ENCODE results near the gene ZNF652. TPM values are rescaled to one million over a fixed set of nuclear protein-coding genes. Genes with fewer than 3 reads are reported as not detected.
"Not testable (repeated sequence)": the region's sequence is repeated elsewhere in the genome, so short reads cannot be mapped to it uniquely, and the experiment has no call there.

Gene ZNF652
- 41.8 TPM for total RNA-seq
- long read RNA-seq, partial matches to known transcripts: 3 of 13 reads
- long read RNA-seq, other reads (novel, unspliced or antisense): 10 of 13 reads

DNA sequence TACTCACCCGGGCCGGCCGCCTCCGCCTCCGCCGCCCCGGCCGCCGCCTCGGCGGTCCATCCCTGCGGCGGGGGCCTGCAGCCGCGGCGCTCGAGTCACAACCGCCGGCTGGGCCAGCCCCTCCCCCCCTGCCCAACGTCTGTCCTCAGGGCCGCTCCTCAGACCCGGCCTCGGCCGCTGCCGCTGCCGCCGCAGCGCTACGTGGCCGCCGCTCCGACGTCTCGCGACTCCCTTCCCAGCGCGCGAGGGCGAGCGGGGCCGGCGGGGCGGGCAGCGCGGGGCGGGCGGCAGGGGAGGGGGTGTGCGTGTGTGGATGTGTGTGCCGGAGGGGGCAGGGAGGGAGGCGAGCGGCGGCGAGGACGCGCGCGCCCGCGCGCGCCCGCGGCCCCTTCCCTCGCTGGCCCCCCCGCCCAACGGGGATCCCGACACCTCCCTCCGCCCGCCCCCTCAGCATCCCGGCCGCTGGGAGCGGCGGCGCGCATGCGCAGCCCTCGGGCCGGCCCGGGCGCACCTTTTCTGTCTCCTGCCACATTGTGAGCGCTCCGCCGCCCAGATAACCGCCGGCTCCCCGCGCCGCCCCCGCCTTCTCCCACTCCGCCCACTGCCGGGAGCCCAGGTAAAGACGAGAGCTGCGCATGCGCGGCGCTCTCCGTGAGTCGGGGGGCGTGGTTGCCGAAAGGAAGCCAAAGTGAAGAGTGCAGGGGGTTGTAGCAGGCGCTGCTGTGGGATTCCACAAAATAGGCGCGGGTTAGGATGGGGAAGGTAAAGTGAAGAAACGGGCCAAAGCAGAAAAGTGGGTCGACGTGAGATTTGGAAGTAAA, at the start of gene ZNF652:
Gene ZNF652 (minus strand): TSS at position 349 of the 821 bp plus-strand sequence. CDS start 44,525 bp downstream, outside the sequence.
- DNase-seq (ENCODE audit: low spot score): peak; percentile 97

DNA sequence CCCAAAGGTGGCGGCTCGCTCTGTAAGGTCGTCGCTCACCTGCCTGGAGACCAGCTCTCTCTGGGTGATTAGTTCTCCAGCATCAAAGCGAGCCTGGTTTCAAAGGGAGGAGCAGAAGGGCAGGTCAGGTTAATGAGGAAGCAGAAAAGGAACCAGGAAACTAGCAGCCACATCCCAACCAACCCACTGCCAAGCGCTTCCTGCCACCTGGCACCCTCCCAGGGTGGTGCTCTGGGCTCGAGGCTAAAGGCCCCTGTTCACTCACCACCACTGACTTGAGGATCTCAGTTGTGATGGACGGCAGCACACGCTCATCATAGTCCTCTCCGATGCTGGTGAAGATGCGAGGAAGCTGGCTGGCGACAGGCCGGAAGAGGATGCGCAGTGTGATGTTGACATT, 47.0 kb upstream of the ZNF652 start:
- DNase-seq (ENCODE audit: low spot score): peak; percentile 72

DNA sequence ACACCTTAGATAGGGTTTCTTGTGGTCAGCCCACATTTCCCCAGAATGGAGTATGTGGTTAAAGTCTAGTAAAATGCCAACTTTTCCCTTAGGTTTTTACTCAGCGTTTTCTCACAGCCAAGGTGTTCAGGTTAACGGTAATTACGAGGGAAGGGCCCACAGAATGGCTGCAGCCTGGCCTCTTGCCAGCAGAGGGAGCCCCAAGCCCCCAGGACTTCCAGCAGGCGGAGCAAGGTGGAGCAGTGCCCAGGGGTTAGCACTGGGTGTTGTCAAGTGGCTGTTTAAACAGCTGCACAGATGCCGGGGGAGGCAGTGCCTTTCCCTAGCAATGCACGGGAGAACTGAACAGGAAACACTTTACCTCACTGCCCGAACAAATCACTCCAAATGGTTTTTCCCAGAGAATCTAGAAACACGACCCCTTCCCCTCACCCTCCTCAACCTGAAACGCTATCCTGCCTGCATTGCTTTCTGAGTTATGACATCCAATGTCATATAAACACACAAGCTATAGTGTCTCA, 46.0 kb upstream of the ZNF652 start:
- peak; percentile 92 for DNase-seq (ENCODE audit: low spot score)

DNA sequence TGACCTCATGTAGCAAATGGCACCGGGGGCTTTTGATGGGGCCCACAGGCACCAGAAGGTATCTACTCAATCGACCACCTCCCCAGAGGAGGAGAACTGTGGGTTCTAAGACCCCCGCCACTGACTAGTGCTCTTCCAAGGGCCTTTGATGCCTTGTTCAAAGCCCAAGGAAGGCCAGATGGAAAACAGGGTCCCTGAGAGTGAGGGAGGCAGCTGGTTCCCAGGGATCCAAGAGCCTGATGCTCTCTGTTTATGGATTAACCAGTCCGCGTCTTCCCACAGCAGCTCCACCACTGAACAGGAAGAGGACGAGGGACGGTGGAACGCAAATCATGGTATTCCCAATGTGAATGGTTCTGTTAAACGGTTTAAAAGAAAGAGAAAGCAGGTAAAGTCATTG, 45.0 kb upstream of the ZNF652 start:
- peak; percentile 11 for DNase-seq (ENCODE audit: low spot score)

DNA sequence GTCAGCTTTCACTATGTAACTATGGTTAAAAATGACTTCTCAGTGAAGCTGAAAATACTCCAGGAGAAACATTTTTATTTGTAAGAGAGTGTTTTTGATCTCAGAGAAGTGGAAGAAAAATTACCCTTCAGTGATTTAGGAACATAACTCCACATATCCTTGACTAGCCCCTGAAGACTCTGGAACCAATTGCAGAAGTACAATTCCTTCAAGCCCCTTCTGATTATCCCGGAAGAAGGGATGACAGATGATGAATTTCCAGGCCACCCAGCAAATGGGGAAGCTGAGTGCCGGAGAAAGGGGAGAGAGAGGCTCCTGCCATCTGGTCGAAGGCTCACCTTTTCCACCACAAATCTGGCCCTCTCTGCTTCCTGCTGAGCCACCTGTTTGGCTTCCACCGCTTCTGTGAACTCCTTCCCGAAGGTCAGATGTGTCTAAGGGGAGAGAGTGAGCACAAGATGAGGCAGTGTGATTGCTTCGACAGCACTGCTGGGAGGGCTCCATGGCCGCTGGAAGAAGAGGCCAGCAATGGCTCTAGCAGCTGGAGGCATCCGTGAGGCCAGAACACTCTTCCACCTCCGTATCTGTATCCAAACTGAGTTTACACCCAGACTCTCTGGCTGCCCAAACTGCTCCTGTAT, 44.5 kb upstream of the ZNF652 start:
- peak; percentile 37 for DNase-seq (ENCODE audit: low spot score)

DNA sequence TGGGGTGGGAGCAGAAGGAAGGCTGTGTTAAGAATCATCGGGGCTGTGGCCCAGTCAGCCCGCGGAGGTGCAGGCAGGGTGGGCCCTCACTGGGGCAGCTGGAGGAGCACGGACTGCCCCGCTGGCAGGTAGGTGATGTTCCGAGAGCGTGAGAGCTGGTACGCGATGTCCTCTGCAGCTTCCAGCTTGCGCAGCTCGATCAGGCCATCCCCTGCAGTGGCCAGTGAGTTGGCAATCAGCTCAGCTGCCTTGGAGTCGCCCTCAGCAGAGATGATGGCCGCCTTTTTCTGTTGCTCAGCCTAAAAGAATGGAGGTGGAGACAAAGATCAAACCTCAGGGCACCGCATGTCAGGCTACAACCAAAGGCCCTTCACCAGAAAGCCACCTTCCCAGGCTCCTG, 42.9 kb upstream of the ZNF652 start:
- DNase-seq (ENCODE audit: low spot score): peak; percentile 80

DNA sequence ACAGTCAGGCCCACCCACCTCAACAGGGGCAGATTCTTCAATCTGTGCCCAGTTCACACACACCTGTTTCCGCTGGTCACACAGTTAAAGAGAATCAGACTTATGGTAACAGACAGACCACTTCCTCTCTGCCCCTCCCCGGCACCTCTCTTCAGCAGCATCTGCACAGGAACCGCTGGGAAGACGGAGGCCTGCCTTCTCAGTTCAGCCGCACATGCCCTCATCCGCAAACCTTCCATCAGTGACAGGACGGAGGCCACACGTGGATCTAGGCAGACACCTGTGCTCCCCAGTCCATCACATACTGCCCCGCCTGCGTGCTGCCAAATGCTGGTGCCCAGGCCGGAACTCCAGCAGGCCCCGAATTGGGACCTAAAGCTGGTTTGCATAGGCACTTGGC, 42.3 kb upstream of the ZNF652 start:
- peak; percentile 55 for DNase-seq (ENCODE audit: low spot score)

DNA sequence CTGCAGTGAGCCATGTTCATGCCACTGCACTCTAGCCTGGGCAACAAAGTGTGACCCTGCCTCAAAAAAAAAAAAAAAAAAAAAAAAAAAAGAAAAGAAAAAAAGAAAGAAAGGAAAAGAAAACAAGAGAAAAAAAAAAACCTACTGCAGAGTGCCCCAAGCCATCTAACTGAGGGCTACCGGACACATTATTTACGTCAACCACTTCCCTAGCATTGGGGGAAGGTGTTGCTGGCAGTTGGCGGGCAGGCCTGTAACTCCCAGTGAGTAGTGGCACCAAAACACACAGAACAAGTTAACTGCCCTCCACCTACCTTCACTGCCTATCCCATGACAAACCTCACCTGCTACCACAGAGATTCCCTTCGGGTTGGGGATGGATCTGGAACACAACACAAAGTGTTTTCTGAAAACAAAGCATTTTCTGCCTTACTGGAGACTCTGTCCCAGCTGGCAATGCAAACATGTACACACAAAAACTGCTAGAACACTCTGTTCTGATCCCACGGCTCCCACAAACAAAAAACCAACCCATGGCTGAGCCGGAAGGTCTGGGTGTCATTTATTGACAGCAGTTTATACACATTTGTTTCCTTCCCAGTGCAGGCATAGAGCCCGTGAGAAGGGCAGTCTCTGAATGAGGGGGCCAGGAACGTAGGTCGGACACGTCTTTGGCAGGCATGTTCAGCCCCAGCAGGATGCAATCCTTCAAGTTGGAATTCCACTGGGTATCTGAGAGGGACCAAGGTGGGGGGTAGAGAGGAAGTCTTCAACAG, 41.7 kb upstream of the ZNF652 start:
- peak; percentile 82 for DNase-seq (ENCODE audit: low spot score)

DNA sequence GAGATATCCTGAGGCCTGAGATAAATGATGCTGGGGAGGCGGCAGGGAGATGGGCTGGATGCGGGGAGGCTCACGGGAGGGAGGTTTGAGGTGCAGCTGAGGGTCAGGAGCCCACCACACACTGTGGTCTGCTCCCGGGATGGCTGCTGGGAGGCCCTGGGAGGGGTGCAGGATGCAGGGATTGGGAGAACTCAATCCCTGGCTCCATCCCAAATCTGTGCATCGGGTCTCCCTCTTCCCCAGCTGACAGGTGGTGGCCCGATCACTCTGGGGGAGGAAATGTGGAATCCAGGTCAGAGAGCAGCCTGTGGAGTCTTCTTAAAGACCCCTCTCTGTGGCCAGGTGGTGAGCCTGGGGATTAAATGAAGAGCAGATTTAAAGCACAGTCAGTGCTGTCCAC, 40.7 kb upstream of the ZNF652 start:
- peak; percentile 55 for DNase-seq (ENCODE audit: low spot score)

DNA sequence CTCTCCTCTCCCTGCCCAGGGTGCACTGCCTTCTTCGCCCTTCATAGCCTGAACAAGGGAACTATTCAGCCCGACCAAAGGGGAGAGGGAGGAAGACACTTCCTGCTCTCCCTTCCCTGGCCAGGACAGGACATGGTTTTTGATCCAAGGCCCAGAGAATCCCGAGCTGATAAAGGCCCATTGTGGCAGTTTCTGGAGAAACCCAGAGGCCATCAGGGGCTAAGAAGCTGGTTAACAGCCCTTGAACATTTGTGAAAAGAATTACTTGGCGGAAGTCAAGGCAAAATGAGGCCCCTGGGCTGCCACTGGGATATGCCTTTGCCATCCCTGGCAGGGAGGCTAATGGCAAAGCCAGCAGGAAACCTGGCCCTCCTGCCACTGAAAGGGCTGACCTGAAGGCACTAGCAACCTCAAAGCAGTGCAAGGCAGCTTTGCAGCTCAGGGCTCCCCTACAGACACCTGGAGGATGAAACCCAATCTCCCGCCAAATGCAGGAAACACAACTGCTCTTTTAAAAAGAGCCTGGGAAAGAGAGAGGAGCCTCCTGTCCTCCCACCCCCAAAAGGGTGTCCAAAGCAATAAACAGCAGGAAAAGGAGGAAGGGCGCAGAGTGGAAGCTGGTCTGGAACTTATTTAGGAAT, 40.0 kb upstream of the ZNF652 start:
- DNase-seq (ENCODE audit: low spot score): peak; percentile 73

DNA sequence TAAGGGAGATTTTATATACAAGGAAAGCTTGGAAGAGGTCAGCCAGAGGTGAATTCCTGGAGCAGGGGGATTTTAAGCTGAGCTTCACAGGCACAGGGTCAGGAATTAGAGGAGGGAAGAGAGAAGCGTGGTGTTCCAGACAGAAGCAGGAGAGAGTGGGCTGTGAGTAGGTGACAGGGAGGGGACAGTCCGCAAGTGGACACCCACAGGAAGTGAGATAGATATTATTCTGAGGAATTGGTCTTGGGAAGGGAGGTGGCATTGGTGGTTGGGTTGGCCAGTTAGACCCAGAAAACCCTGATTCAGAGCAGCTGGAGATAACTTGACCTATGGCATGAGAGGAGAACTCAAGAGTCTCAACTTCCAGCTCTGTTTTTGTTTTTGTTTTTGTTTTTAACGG, 37.9 kb upstream of the ZNF652 start:
- DNase-seq (ENCODE audit: low spot score): no peak

DNA sequence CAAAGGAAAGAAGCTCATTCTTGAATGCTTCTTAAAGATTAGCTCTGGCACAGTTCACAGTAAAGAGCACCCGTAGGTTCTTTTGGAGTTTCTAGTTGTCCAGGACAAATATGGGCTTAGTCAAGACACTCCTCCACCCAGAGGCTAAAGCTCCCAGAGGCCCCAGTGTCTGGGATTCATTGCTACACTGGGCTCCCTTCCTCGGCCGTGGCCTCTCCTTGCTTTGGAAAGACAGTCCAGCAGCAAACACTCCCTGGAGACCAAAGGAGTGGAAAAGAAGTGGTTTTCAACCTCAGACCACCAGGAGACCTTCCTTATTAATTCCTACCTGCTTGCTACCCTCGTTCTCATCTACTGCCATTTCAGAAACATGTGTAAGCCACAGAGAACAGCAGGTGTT, 35.5 kb upstream of the ZNF652 start:
- no peak for DNase-seq (ENCODE audit: low spot score)

DNA sequence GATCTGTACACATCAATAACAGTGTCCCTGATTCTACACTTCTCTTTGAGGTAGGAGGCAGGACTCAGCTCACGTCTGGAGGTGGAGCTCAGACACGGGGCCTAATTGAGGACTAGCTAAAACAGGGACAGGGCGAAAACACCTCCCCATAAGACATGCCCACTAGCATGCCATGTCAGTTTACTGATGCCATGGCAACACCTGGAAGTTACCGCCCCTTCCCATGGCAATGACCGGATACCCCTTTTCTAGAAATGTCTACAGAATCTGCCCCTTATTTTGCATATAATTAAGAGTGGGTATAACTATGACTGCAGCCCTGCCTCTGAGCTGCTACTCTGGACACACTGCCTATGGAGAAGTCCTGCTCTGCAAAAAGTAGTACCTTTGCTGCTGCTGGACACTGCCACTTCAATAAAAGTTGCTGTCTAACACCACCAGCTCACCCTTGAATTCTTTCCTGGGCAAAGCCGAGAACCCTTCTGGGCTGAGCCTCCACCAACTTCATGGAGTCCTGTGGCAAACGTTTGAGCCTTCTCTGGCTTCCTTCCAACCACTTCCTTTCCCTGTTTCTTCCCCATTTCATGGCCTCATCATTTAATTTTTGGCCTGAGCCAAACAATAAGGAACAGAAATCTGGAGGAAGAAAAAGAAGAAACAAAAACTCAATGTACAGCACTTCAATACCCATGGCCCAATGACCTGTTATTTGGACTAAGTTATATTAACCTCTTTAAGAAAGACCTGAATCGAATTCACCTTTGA, 31.6 kb upstream of the ZNF652 start:
- DNase-seq (ENCODE audit: low spot score): no peak

DNA sequence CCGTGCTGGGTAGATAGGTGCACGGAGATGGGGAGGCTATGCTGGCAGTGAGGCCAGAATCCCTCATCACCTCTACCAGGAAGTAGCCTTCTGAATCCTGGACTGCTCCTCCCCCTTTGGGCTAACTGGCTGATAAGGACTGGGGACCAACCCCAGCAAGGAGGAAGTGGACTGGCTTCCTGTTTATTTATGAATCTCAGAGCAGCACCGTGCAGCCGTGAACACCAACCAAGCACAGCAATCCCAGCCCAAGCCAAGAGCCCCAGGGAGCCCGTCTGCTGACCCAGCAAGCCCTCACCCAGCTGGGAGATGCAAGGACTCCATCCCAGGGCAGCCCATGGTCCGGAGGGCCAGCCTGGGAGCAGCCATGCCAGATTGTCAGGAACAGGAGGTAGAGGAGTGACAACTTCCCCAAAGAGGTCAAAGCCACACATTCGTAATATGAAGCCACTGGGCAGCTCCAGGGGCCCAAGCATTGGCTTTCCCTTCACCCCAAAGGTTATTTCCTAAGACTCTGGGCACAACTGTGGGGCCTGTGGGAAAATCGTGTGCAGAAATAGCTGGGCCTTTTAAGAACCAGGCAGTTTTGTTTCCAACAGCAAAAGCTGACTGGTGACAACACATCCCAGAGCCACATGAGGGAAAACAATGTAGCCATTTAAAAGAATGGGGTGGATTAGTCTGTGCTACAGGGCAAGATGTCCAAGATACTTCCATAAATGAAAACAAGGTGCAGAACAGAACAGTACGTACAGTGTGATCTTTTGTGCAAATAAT, 28.7 kb upstream of the ZNF652 start:
- DNase-seq (ENCODE audit: low spot score): no peak

DNA sequence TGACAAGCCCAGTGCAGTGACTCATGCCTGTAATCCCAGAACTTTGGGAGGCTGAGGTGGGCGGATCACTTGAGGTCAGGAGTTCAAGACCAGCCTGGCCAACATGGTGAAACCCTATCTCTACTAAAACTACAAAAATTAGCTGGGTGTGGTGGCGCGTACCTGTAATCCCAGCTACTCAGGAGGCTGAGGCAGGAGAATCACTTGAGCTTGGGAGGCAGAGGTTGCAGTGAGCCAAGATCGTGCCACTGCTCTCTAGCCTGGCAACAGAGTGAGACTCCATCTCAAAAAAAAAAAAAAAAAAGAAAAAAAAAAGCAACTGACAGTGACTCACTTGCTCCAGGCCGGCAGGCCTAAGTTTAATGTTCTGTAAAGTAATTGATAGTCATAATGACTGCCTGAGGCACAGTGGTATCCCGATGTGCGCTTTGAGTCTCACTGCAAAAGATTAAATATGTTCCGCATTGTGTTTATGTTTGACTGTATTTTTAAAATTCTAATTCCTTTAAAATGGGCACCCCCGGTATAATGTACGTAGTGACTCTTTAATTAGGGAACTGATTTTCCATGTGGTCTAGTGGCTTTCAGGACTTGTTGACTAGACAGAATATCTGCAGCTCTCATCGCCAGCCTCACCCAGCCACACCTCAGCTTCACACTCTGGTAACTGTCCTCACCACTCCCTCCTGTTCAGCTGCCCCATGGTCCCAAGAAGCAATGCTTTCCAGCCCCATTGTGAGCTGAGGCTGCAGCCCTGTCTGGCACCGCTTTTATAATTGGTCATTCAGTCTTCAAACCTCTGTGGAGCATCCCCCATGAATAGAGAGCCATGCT, 27.7 kb upstream of the ZNF652 start:
- not testable (repeated sequence) for DNase-seq (ENCODE audit: low spot score)

DNA sequence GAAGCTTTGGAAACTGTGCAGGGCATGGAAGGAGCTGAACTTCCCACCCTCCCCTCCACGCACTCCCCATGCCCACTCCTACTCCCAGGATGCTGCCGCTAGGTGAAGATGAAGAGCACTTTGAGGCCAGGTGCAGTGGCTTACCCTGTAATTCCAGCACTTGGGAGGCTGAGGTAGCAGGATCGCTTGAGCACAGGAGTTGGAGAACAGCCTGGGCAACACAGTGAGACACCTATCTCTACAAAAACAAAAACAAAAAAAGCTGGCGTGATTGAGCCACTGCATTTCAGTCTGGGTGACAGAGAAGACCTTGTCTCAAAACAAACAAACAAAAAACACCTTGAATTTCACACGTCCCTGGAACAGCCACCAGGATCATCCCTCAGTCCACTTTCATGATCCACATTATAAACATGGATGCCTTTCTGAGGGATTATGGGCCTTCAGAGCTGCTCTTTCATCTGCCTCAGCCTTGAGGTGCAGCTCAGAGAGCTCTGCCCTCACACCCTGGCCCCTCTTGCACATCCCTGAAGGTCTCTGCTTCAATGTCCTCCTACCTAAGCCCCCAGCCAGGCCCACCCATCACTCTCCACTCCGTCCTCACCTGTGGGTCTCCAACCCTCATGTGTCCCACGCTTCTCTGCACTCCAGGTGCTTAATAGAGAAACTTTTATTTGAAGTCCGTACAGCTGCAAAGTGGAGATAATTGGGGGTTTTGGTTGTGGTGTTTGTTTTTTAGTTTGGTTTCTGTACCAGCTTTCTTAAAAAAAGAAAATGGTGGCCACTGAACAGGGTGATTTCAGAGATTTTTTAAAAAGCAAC, 26.9 kb upstream of the ZNF652 start:
- DNase-seq (ENCODE audit: low spot score): no peak

DNA sequence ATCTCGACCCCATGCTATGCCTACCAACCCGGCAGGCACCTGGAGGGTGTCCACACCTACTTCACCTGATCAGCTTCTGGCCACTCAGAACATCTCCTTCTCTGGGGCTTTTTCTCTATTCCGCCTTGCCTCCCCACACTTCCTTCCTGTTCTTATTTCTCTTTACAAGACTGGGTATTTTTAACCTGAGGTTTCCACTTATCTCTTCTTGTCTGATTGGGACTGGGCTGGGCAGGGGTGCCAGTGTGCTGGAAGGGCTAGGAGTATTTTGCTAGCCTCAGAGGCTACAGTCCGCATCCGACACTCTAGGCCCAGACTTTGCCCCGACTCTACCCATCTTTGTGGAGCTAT, 26.2 kb upstream of the ZNF652 start:
- DNase-seq (ENCODE audit: low spot score): no peak
